ENCODE measurements around the gene PLA2G4A. TPM values are rescaled to one million over a fixed set of nuclear protein-coding genes. Genes with fewer than 3 reads are reported as not detected.

Gene PLA2G4A
- total RNA-seq, 1 donor from 2014 or later, result 2.8 TPM

DNA sequence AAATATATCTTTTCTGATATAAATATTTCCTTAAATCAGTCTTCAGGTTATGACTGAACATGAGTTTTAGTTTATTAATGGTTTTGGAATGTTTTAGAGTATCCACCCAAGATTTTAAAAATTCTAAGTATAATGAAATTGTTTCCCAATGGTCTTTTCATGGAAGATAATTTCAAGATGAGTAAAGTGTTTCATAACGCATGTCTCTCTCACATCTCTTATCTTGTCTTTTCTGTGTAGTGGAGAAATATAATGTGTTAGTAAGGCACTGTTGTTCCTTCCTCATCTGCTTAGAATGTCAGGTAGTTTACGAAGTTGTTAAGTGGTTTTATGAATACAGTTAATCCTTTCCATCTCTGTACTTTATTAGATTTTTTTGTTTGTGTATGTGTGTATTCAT lies 49.6 kb downstream of the PLA2G4A start:
- H3K27ac Mint-ChIP-seq, result no peak overlapping the region
- H3K36me3 Mint-ChIP-seq, result no peaks in the 10 kb centered on the region
- H3K27me3 Mint-ChIP-seq, result peaks cover 22% of the 10 kb centered on the region
- no peak overlapping the region for H3K4me3 Mint-ChIP-seq
- no peak for DNase-seq (ENCODE audit: extremely low spot score, unreplicated experiment)
- H3K9me3 Mint-ChIP-seq, result no peaks in the 10 kb centered on the region
- no peaks in the 10 kb centered on the region for H3K4me1 Mint-ChIP-seq (ENCODE audit: unreplicated experiment)
- TF ChIP-seq CTCF (conservative IDR thresholded peaks at IDR 0.05), result no peak

GRCh38 chr1:186880982-186881381 lies 52.2 kb downstream of the PLA2G4A start:
- Mint-ChIP-seq H3K9me3 (no peaks in the 10 kb centered on the region), H3K27ac (no peak overlapping the region), H3K4me3 (no peak overlapping the region), H3K36me3 (no peaks in the 10 kb centered on the region), H3K4me1 (ENCODE audit: unreplicated experiment) (no peaks in the 10 kb centered on the region), H3K27me3 (peaks cover 23% of the 10 kb centered on the region)
- no peak for DNase-seq (ENCODE audit: extremely low spot score, unreplicated experiment)
- no peak for TF ChIP-seq CTCF (conservative IDR thresholded peaks at IDR 0.05)

DNA sequence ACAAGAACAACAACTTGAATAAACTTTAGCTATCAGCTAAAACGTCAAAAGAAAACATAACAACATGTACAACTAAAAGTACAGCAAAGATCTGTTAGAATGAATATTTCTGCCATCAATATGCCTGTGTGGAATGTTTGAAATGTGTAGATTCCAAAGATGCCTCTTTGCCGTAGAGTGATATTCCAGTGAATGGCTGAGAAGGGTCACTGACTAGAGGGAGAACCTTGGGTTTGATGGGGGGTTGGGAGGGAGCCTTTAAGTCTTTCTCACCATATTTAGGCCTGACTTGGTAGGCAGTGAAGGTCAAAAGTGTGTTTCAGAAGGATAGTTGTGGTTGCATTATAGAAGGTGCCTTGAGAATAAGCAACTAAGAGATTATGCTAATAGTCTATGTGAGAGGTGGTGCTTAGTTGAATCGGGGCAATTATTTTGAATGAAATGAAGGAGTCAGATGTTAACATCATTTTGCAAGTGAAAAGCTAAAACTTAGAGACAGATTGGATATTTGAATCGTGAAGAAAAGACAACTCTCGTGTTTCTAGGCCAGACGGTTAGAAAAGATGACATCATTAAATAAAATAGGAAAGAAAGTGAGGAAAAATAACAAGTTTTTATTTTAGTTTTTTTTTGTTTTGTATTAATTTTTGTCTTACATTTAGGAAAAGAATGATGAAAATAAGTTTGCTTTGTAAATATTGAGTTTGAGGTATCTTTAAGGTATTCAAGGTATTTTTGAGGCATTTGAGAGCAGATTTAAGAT lies 53.8 kb downstream of the PLA2G4A start:
- DNase-seq (ENCODE audit: extremely low spot score, unreplicated experiment), result no peak
- no peaks in the 10 kb centered on the region for H3K36me3 Mint-ChIP-seq
- no peaks in the 10 kb centered on the region for H3K9me3 Mint-ChIP-seq
- peaks cover 22% of the 10 kb centered on the region for H3K27me3 Mint-ChIP-seq
- TF ChIP-seq CTCF (conservative IDR thresholded peaks at IDR 0.05), result no peak
- no peaks in the 10 kb centered on the region for H3K4me1 Mint-ChIP-seq (ENCODE audit: unreplicated experiment)
- no peak overlapping the region for H3K4me3 Mint-ChIP-seq
- no peak overlapping the region for H3K27ac Mint-ChIP-seq

- no peak for DNase-seq (ENCODE audit: extremely low spot score, unreplicated experiment)
- Mint-ChIP-seq H3K36me3 (no peaks in the 10 kb centered on the region), H3K4me3 (no peak overlapping the region), H3K27me3 (peaks cover 31% of the 10 kb centered on the region), H3K4me1 (ENCODE audit: unreplicated experiment) (no peaks in the 10 kb centered on the region), H3K27ac (no peak overlapping the region), H3K9me3 (no peaks in the 10 kb centered on the region)
- no peak for TF ChIP-seq CTCF (conservative IDR thresholded peaks at IDR 0.05)
Observed at GRCh38 chr1:186884251-186884650, 55.5 kb downstream of the PLA2G4A start.

DNA sequence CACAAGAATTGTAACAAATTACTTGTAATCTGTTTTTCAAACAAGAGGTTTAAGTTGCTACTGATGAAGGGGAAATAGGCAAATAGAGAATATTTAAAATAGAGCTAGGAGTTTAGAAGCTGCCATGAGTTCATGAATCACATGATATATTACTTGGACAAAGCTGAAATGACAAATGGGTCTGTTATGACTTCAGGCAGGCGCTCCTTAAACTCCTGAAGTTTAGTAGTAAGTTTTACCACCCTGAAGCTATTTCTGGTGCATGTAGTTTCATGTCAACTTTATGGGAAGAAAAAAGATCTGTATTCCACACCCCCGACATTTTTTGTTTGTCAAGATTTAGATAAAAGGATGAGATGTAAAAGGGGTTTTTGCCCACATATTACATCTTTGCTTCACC lies 58.5 kb downstream of the PLA2G4A start:
- Mint-ChIP-seq H3K9me3 (no peaks in the 10 kb centered on the region), H3K27me3 (peaks cover 44% of the 10 kb centered on the region), H3K4me1 (ENCODE audit: unreplicated experiment) (no peaks in the 10 kb centered on the region), H3K4me3 (no peak overlapping the region), H3K36me3 (no peaks in the 10 kb centered on the region), H3K27ac (no peak overlapping the region)
- no peak for TF ChIP-seq CTCF (conservative IDR thresholded peaks at IDR 0.05)
- DNase-seq (ENCODE audit: extremely low spot score, unreplicated experiment), result no peak
